22Rv1 (cell line): ENCODE measurements around the gene MICA.

Experiments used
- H3K27ac ChIP-seq: fragments of 450-650 bp; 2 replicates; pipeline ENCODE4 v1.5.1; 2017
- ZFX ChIP-seq: fragments of 450-650 bp; IDR thresholded peaks from 2 replicates; pipeline ENCODE4 v1.6.1; 2017; ENCODE audit warnings: antibody characterized with exemption, borderline replicate concordance
- TF ChIP-seq, protein P1 (sequence below): fragments of 450-650 bp; IDR thresholded peaks from 2 replicates; pipeline ENCODE4 v1.5.1; 2017; ENCODE audit warnings: mild to moderate bottlenecking

MICA gene

DNA sequence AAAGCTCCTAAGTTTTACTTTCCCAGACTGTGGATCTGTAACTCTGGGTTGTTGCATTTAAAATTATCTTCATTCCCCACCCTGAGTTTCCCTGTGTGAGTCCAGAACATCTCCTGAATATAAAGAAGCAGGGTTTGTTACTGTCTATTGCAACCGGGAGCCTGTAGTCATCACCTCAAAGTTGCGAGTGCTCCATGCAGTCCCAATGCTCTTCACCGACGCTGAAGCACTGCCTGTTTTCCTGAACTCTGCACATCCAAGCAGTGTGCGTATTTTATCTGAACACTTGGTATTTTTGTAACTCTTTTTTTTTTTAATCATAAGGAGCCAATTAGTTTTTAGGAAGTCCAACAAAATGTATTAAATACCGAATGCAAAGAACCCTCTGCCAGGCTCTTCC is 45.5 kb upstream of the MICA start:
- no peak overlapping the region for H3K27ac ChIP-seq
- TF ChIP-seq, protein P1, sequence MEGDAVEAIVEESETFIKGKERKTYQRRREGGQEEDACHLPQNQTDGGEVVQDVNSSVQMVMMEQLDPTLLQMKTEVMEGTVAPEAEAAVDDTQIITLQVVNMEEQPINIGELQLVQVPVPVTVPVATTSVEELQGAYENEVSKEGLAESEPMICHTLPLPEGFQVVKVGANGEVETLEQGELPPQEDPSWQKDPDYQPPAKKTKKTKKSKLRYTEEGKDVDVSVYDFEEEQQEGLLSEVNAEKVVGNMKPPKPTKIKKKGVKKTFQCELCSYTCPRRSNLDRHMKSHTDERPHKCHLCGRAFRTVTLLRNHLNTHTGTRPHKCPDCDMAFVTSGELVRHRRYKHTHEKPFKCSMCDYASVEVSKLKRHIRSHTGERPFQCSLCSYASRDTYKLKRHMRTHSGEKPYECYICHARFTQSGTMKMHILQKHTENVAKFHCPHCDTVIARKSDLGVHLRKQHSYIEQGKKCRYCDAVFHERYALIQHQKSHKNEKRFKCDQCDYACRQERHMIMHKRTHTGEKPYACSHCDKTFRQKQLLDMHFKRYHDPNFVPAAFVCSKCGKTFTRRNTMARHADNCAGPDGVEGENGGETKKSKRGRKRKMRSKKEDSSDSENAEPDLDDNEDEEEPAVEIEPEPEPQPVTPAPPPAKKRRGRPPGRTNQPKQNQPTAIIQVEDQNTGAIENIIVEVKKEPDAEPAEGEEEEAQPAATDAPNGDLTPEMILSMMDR = no peak
- TF ChIP-seq ZFX = no peak

DNA sequence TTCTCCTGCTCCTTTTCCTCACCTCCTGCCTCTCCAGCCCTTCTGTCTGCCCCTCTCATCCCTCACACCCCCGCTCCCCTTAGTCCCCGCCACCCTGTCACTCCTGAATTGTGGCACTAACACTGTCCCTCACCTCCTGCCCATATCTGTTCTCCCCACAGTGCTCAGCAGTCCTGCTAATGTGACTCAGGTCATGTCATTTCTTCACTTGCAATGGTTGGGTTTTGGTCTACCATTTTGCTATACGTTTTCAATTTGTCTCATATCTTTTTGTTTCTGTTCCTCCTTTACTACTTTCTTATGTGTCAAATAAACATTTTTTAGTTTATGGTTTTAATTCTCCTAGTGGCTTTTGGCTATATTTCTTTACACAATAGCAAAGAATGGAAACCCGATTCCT is 45.1 kb upstream of the MICA start:
- no peak overlapping the region for H3K27ac ChIP-seq
- TF ChIP-seq, protein P1 = no peak
- TF ChIP-seq ZFX = no peak

DNA sequence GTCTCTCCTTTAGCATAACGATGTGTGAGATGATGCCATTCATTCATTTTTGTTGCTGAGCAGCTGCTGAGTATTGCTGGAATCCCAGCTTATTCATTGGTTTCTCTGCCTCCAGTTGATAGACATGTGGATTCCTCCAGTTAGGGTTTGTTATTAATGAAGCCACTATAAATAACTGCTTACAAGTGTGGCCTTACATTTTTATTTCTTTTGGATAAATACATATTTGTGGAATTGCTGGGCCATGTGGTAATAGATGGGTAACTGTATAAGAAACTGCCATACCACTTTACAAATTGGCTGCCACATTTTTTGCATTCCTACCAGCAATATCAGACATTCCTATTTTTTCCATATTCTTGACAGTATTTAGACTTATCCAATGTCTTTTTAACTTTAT is 43.8 kb upstream of the MICA start:
- TF ChIP-seq ZFX = no peak
- TF ChIP-seq, protein P1 = no peak
- no peak overlapping the region for H3K27ac ChIP-seq

DNA sequence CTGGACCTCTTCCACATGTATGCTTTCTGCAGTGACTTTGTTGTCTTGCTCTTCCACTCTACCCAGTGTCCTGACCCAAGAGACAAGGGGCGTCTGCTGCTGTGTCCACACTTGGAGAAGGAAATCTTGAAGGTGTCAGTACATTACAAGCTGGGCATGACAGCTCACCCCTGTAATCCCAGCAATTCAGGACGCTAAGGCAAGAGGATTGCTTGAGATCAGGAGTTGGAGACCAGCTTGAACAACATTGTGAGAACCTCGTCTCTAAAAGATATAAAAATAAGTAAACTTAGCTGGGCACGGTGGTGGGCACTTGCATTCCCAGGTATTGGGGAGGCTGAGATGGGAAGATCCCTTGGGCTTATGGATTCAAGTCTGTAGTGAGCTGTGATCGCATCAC is 40.6 kb upstream of the MICA start:
- no peak overlapping the region for H3K27ac ChIP-seq
- TF ChIP-seq, protein P1 = no peak
- no peak for TF ChIP-seq ZFX

DNA sequence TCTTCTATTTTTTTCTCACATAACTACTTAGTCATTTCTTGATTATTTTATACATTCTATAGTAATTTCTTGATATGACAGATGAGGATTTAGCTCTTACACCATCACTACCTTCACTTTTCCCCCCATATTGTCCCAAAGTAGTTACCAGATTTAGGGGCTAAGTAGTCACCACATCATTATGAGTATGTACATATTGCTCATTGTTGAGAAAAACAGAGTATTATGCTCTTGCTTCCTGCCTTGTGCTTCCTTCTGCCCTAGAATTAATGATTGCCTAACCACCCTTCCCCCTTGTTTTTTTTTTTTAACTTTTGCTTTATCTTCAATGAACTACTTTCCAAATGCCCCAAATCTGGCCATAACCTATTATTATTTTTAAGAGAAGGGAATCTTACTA is 39.6 kb upstream of the MICA start:
- no peak for TF ChIP-seq ZFX
- TF ChIP-seq, protein P1 = no peak
- no peak overlapping the region for H3K27ac ChIP-seq

DNA sequence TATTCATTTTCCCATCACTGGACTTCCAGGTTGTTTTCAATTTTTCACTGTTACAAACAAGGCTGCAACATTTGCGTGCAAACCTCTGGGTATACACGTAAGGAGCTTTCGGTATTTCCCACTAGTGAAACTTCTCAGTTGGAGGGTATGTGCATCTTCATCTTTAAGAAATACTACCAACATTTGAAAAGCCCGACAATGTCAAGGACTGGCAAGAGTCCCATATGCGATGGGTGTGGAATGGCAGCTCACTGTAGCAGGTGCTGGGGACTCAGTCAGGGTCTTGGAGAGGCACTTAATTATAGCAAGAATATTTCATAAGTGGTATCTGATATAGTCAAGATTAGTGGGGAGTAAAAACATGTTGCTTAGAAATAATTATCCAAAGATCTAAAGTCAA is 37.5 kb upstream of the MICA start:
- no peak overlapping the region for H3K27ac ChIP-seq
- no peak for TF ChIP-seq ZFX
- TF ChIP-seq, protein P1 = no peak

DNA sequence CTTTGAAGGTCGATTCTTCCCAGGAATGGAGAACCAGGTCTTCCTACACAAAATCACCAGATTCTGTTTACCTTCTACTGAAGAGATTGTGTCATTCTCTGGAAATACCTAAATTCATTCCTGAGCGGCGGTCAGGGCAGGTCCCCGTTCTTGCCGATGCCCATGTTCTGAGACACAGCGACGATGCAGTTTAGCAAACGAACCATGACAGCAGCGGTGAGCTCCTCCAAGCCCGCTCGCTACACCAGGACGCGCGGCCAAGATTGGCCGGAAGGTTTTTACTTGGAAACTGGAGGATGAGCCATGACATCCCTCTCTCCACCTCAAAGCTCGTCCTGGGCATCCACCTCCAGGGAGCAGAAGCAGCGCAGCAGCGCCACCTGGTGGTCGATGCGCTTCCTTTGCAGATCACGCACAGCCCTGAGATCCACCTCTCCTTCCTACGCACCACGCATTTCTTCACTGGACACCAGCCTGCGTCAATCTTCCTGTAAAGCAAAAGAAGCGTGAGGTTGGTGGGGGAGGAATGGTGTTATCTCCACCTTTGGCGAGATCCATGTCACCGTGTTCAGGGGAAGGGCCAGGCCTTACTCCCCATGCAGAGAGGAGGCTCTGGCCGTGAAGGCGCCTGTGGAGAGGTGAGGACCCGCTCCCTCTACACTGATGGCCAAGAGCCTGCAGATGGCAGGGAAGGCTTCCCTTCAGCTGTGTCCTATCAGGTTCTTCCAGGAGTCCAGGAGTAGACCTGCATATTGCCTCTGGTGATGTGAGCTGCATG is 36.5 kb upstream of the MICA start:
- TF ChIP-seq, protein P1 = peak; percentile 95
- no peak for TF ChIP-seq ZFX
- H3K27ac ChIP-seq = no peak overlapping the region
